Prostate gland (tissue), 2 donors: ENCODE results near the gene SLC22A16. TPM values are rescaled to one million over a fixed set of nuclear protein-coding genes. Genes with fewer than 3 reads are reported as not detected.

Experiments used
- DNase-seq: peaks from one replicate; pipeline ENCODE4 v3.0.0-alpha.2; 2019; ENCODE audit warnings: low spot score
- H3K27ac ChIP-seq, 2 donors: fragments of 200-600 bp; sonication (generic); 2 replicates each; pipeline ENCODE4 v1.5.1; 2017 to 2019
- H3K27me3 ChIP-seq: fragments of 200-600 bp; sonication (generic); replicated peaks from 2 replicates; pipeline ENCODE4 v1.5.1; 2019; ENCODE audit not compliant: insufficient read depth
- H3K36me3 ChIP-seq, 2 donors: fragments of 200-600 bp; sonication (generic); 1 replicate in 1 of 2; 2 replicates in 1 of 2; pipeline versions ENCODE4 v1.5.1 to v1.8.1; 2017 to 2019
- H3K4me1 ChIP-seq: fragments of 200-600 bp; sonication (generic); replicated peaks from 2 replicates; pipeline ENCODE4 v1.5.1; 2019
- H3K4me3 ChIP-seq, 2 donors: fragments of 200-600 bp; sonication (generic); 2 replicates each; pipeline ENCODE4 v1.5.1; 2017 to 2019
- H3K9me3 ChIP-seq: fragments of 200-600 bp; sonication (generic); 2 replicates; pipeline ENCODE4 v1.5.1; 2017
- POLR2A ChIP-seq: fragments of 450-650 bp; IDR thresholded peaks from one replicate; pipeline ENCODE4 v1.6.1; 2016; ENCODE audit warnings: antibody characterized with exemption, mild to moderate bottlenecking
- POLR2AphosphoS5 ChIP-seq: sonication (generic); formaldehyde crosslinking; IDR thresholded peaks from one replicate; pipeline ENCODE4 v1.6.1; 2017; ENCODE audit warnings: antibody characterized with exemption
- WGBS: methylation state at CpG from one replicate; pipeline ENCODE4 v1.1.5; 2018; 5-methylcytosine and 5-hydroxymethylcytosine counted together
- intact Hi-C: fragments of 100-400 bp; cut with DNase I; formaldehyde crosslinking; loops from one replicate; pipeline ENCODE4 v1.14.2; 2022
- total RNA-seq, 2 donors: library from RNA; depleted of rRNA; stranded (reverse); fragments of >200 nt; gene quantifications; one replicate each; pipeline ENCODE4 v1.1.0, GENCODE V29; 2016
- TF ChIP-seq, protein P1 (sequence below), 4 experiments: fragments of 200-600 bp in 2 of 4; fragments of 450-650 bp in 2 of 4; sonication (generic) in 2 of 4; IDR thresholded peaks; 1 replicate in 3 of 4; 2 replicates in 1 of 4; pipeline ENCODE4 v1.5.1; 2016 to 2019; ENCODE audit warnings: antibody characterized with exemption in 4 of 4, mild to moderate bottlenecking in 2 of 4, moderate library complexity in 2 of 4

Gene SLC22A16
- total RNA-seq, 2 donors from 2014 or later: 2.7 TPM; not detected in 1

DNA sequence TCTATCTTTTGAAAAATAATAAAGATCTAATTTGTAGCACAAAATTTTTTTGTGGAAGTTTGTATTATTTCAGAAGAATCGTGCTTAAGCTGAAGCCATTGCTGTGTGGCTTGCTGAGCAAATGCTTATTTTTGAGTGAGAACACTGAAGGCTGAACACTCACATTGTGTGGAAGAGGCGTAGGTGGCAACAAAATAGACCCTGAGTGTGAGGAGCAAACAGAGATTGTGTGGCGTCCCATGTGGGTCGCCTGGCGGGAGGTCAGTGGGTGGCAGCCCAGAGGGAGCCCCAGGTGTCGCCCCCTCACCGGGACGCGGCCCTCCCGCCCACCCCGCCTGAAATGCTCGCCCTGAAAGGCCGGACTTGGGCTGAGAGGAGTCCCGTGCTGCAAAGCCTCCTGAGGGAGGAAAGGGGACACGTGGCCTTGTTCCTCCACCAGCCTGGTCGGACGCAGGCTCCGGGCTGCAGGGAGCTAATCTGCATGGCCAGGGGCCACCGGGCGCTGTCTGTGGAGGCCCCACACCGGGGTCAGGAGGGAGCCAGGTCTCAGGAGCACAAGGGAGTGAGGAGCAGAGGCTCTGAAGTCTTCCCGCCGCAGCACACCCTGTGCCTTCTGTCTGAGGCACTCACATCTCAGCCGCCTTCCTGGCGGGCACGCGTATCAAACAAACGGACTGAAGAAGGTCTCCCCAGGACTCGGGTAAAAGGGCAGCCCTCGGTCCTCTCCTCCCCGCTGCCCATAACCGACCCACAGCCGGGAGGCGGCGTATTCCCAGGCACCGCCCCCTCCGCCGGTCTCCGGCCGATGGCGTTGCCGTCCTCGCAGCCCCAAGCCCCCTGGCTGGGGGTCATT lies 77.0 kb downstream of the SLC22A16 start:
- H3K36me3 ChIP-seq: no peaks in the 10 kb centered on the region
- DNase-seq: no peak
- WGBS: 41% methylated on average over 43 of the region's 43 CpGs
- no peaks in the 10 kb centered on the region for H3K4me1 ChIP-seq
- no peaks in the 10 kb centered on the region for H3K9me3 ChIP-seq
- H3K27ac ChIP-seq: peak overlapping the region in 1 of 2 donors; percentile 27
- intact Hi-C loops: loop anchor here (10.0 kb wide), 2 partner anchors 365 to 695 kb away; no protein-coding TSS in a partner anchor
- TF ChIP-seq POLR2A (no peak), POLR2AphosphoS5 (no peak)
- TF ChIP-seq, protein P1, sequence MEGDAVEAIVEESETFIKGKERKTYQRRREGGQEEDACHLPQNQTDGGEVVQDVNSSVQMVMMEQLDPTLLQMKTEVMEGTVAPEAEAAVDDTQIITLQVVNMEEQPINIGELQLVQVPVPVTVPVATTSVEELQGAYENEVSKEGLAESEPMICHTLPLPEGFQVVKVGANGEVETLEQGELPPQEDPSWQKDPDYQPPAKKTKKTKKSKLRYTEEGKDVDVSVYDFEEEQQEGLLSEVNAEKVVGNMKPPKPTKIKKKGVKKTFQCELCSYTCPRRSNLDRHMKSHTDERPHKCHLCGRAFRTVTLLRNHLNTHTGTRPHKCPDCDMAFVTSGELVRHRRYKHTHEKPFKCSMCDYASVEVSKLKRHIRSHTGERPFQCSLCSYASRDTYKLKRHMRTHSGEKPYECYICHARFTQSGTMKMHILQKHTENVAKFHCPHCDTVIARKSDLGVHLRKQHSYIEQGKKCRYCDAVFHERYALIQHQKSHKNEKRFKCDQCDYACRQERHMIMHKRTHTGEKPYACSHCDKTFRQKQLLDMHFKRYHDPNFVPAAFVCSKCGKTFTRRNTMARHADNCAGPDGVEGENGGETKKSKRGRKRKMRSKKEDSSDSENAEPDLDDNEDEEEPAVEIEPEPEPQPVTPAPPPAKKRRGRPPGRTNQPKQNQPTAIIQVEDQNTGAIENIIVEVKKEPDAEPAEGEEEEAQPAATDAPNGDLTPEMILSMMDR (IDR thresholded peaks at IDR 0.05): no peak
- peak overlapping the region; percentile 21 to 26 for H3K4me3 ChIP-seq
- no peaks in the 10 kb centered on the region for H3K27me3 ChIP-seq

DNA sequence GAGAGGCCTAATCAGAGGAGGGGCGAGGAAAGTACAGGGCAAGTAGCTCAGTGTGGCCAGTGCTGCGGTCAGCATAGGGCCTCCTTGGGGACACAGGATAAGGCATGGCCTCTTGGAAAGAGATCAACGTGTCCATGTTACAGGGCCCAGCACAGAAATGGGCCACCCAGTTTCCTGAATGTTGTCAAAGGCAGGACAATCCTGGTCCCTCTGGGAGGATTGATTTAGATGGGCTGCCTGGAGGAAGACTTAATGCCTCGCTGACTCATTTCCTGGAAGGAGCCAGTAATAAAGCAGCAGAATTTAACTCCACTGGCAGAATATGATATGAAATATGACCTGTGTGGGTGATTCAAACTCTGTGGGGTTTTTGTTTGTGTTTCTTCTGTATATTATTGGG lies 77.6 kb downstream of the SLC22A16 start:
- Histone ChIP-seq H3K4me3 (no peak overlapping the region), H3K27ac (no peak overlapping the region), H3K27me3 (no peaks in the 10 kb centered on the region), H3K36me3 (no peaks in the 10 kb centered on the region), H3K9me3 (no peaks in the 10 kb centered on the region), H3K4me1 (no peaks in the 10 kb centered on the region)
- 86% methylated on average over 4 of the region's 4 CpGs for WGBS
- no peak for TF ChIP-seq POLR2AphosphoS5
- TF ChIP-seq, protein P1 (IDR thresholded peaks at IDR 0.05): no peak
- TF ChIP-seq POLR2A: no peak
- intact Hi-C loops: loop anchor here (10.0 kb wide), 2 partner anchors 364 to 694 kb away; no protein-coding TSS in a partner anchor
- DNase-seq: no peak

DNA sequence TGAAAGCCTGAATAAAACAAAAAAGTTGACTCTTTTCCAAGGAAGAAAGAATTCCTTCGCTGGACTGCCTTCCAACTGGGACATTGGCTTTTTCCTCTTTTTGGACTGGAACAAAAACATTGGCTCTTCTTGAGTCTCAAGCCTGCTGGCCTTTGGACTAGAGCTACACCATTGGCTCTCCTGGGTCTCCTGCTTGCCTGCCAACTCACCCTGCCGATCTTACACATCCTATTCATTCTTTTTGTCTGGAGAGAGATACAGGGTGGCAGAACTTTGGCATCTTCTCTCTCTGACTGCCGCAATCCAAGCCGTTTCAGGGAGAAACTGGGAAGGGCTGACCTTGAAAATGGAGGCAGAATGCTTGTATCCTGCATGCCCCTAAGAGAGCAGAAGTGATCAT lies 81.2 kb downstream of the SLC22A16 start:
- no peak for DNase-seq
- 55% methylated on average over 4 of the region's 4 CpGs for WGBS
- TF ChIP-seq POLR2AphosphoS5: no peak
- no peak for TF ChIP-seq POLR2A
- TF ChIP-seq, protein P1 (IDR thresholded peaks at IDR 0.05): no peak
- H3K4me3 ChIP-seq: no peak overlapping the region
- no peak overlapping the region for H3K27ac ChIP-seq
- no peaks in the 10 kb centered on the region for H3K36me3 ChIP-seq
- H3K4me1 ChIP-seq: no peaks in the 10 kb centered on the region
- intact Hi-C loops: loop anchor here (10.0 kb wide), 2 partner anchors 360 to 690 kb away; no protein-coding TSS in a partner anchor
- no peaks in the 10 kb centered on the region for H3K9me3 ChIP-seq
- H3K27me3 ChIP-seq: no peaks in the 10 kb centered on the region

DNA sequence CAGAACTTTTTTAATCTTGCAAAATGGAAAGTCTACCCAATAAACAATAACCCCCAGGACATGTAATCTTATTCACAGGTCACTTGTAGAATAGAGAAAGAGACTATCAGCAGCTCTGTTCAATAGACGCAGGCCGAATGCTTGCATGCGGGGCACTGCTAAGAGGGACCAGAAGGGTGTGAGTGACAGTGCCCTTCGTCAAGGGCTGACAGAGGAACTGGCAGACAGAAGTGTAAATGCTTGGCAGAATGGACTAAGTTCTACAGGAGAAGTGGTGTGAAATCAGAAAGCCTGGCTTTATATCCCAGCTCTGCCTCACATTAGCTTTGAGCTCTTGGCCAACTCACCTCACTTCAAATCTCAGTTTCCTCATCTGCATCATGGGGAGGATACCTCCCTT lies 82.0 kb downstream of the SLC22A16 start:
- no peaks in the 10 kb centered on the region for H3K4me1 ChIP-seq
- no peak overlapping the region for H3K27ac ChIP-seq
- TF ChIP-seq, protein P1 (IDR thresholded peaks at IDR 0.05): no peak
- no peak for TF ChIP-seq POLR2A
- no peak for TF ChIP-seq POLR2AphosphoS5
- intact Hi-C loops: loop anchor here (5.0 to 10.0 kb wide), 3 partner anchors 62 to 690 kb away; no protein-coding TSS in a partner anchor
- H3K27me3 ChIP-seq: no peaks in the 10 kb centered on the region
- DNase-seq: no peak
- no peaks in the 10 kb centered on the region for H3K9me3 ChIP-seq
- H3K4me3 ChIP-seq: no peak overlapping the region
- WGBS: 100% methylated on average over 4 of the region's 4 CpGs
- no peaks in the 10 kb centered on the region for H3K36me3 ChIP-seq
